GM19240 (cell line): ENCODE data around the gene ZMYND10.

Experiments used
- DNase-seq: peaks from one replicate; pipeline ENCODE4 v3.0.0; 2011; ENCODE audit warnings: low spot score; ENCODE audit not compliant: insufficient read length

Gene ZMYND10

GRCh38 chr3:50371133-50371685 lies 25.7 kb upstream of the ZMYND10 start:
- DNase-seq, result no peak

DNA sequence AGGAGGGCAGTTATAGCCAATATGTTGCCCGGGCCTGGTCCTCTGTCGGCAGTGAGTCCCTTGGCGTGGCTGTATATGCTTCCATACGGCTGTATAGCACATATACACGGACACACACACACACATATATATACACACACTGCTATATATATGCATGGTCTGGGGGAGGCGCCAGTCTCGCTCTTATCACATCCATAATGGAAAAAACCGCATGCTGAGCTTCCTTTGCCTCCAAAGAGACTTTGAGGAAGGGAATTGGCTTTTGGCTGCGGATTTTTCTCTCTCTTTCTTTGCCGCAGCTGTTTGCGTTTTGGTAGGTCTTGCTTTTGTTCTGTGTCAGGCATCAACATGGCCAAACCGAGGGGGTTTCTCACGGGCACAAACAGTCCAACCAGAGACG lies 25.1 kb upstream of the ZMYND10 start:
- DNase-seq, result no peak

GRCh38 chr3:50369012-50369670 lies 23.6 kb upstream of the ZMYND10 start:
- no peak for DNase-seq

DNA sequence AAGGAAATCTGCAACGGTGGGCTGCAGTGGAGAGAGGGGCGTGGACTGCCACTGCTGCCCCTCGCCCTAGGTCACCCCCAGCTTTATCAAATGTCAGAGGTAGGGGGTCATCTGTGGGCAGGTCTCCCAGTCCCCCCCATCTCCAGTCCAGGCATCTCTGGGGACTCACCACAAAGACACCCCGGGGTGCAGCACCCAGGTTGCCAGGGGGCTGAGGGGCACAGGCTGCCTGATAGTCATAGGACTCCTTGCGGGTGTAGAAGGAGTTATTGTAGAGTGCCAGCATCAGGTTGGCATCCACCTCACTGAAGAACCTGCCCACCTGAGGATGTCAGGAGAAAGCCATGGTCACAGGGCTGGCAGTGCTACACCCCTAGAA lies 20.3 kb upstream of the ZMYND10 start:
- no peak for DNase-seq

GRCh38 chr3:50365080-50365841 lies 19.7 kb upstream of the ZMYND10 start:
- DNase-seq, result peak; percentile 95

GRCh38 chr3:50364573-50365079 lies 19.1 kb upstream of the ZMYND10 start:
- no peak for DNase-seq

GRCh38 chr3:50359760-50360110 lies 14.2 kb upstream of the ZMYND10 start:
- DNase-seq, result no peak

DNA sequence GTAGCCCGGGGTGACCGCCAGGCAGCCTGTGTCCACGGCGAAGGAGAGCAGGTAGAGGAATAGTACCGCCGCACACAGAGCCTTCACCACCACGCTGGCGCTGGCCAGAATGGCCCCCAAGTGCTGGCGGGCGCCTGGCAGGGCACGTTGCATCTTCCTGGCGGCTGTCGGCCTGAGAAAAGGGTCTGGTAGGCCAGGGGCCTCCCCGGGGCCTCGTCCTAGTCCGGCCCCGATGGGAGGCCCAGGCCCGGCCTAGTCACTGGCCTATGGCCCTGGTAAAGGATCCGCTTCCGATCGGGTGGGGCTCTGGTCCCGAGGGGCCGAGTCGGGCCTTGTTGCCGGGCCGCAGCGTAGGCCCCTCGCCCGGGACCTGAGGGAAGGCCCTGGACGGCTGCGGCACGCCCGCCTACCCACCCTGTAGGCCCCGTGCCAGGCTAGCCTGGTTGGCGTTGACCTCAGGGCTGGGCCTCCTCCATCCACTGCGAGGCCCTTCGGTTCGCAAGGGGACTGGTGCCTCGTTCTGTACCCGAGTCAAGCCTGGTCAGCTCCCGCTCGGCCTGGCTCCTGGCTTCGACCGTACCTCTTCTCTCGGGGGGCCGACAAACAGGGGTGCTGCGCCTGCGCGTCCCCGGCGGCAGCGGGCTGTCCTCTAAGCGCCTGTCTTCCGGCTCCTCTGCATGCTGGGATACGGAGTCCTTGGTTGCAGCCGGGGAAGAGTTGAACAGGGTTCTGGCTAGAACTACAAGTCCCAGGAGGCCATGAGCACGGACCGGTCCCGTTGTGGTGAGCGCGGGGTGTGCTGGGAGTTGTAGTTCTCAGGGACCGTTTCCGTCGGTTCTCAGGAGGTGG lies 13.6 kb upstream of the ZMYND10 start, which contains the start of gene TMEM115:
TMEM115 (minus strand) TSS at position 611 of the 849 bp plus-strand sequence; CDS start at position 153, 458 bp downstream.
- peak; percentile 96 for DNase-seq

- DNase-seq, result no peak
Measured at GRCh38 chr3:50358355-50358910, 12.9 kb upstream of the ZMYND10 start.

- no peak for DNase-seq
Measured at GRCh38 chr3:50357481-50357880, 11.9 kb upstream of the ZMYND10 start.

GRCh38 chr3:50356553-50356952 lies 11.0 kb upstream of the ZMYND10 start:
- no peak for DNase-seq

DNA sequence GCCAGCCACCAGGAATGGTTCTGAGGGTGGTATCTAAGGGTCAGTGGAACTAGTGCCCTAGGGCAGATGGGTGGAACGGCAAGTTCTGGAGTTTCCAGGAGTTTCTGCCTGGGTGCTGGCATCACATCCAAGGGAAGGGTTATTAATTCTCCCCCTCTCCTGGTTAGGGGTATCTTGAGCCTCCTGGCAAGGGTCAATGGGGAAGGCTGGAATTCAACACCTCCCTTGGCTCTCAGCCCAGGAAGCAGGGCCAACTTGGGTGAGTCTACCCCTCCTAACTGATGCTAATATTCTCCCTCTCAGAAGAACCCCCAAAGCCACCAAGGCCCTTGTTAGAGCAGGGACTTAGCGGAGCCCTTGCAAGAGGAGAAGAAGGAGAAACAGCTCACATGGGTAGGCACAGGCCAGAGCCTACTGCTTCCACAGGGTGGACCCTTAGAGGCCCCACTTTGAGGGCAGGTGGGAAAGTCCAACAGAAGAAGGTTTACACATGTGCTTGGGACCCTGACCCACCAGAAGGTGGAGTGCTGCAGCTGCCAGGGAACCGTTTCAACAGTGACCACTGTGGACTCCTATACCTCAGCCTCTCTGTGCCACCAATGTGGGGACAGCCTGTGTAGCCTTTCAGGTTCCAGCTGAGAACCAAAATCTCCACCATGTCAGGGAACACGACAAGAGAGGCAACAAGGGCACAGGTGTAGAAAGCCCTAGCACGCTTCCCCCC lies 10.5 kb upstream of the ZMYND10 start:
- no peak for DNase-seq

DNA sequence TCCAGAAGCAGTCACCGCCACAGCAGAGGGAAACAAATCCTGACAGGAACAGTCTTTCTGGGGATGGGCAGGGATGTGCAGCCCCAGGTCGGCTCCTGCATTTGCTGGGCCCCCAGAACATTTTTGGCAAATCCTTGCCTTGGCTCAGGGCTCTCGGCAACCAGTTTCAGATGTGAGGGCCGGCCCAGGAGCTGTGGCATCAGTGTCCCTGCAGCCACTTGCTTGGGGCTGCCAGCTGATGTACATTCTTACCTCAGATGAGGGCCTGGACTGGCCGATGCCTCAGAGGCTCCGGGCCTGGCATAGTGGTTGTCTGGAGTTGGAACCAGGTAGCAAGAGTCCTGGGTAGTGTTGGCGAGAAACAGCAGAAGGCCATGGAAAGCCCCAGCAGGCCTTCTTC lies 9.3 kb upstream of the ZMYND10 start:
- no peak for DNase-seq

DNA sequence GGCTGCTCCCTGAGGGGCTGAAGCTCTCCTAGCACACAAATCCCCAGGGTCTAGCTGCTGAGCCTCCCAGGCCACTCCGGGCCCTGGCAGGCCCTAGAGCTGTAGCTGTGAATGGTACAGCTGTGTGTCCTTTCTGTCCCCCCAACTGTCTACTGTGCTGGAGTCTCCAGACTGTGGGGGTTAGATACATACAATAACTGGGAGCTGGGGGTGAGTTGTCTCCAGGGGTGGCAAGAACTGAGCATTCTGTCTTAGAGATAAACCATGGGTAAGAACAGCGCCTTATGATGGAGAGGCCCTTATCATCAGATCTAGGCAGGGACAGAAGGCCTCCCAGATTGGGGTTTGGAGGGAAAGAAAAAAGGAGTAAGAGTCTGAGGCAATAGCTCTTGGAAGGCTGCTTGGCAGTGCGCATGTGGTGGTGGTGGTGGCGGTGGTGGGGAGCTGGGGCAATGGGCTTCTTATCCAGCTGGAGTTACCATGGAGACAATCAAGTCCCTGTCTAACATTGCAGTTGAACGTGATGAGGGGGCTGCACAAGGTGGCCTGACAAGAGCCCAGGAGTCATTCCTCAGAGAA lies 8.7 kb upstream of the ZMYND10 start:
- DNase-seq, result no peak

DNA sequence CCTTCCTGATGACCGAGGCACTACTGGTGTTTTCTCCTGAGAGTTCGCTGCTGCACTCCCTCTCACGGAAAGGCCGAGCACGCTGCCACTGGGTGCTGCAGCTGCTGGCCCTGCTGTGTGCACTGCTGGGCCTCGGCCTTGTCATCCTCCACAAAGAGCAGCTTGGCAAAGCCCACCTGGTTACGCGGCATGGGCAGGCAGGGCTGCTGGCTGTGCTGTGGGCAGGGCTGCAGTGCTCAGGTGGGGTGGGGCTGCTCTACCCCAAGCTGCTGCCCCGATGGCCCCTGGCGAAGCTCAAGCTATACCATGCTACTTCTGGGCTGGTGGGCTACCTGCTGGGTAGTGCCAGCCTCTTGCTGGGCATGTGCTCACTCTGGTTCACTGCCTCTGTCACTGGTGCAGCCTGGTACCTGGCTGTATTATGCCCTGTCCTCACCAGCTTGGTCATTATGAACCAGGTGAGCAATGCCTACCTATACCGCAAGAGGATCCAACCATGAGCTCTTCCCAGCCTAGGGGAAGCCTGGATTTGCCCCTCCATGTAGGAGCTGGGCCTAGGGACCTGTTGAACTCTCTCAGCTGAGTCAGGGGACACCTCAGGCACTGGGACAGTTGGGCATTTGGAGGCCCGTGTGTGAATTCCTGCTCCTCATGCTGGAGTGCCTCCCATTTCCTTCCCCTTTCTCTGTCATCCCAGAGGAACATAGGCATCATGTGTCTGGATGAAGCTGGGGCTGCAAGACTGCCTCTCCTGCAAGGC lies 7.9 kb upstream of the ZMYND10 start:
- DNase-seq, result no peak

GRCh38 chr3:50352781-50353180 lies 7.2 kb upstream of the ZMYND10 start:
- DNase-seq, result no peak

- no peak for DNase-seq
Measured at GRCh38 chr3:50351323-50351697, 5.8 kb upstream of the ZMYND10 start.

DNA sequence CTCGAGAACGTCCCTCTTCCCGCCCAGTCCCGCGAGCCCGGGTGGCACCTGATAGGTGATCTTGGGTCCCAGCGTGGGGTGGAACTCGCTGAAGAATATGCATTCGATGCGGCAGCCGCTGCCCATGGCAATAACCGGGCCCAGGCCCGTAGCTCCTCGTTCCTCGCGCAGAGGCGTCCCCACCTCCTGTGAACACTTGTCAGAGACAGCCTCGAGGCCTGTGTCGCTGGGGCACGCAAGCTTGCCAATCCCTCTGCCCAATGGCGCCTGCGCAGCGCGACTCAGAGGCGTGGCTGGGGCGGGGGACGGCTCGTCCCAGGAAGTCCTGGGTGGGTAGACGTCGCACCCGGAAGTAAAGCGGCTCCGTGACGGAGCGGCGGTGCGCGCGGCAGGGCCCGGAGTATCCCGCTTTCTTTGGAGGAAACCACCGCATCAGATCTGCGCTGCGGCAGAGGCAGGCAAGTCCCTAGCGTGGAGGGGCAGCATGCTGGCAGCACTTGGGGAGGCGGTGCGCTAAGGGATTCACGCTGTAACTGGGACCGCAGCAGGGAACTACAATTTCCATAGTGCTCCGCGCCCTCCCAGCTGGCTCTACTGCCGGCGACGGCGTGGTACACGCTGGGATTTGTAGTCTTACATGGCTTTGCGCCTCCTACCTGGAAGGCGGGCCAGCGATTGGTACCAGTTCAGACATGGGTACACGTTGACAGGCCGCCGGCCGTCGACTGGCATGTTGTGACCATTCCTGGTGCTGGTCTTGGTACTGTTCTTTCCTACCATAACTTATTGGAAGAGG lies 5.2 kb upstream of the ZMYND10 start, which contains the start of the genes CYB561D2 and NPRL2:
CYB561D2 (plus strand) TSS at position 336 of the 796 bp plus-strand sequence. CDS start 572 bp downstream, outside the sequence.
NPRL2 (minus strand) TSS at position 249 of the 796 bp plus-strand sequence; CDS start at position 126, 123 bp downstream.
- DNase-seq, result peak; percentile 97

GRCh38 chr3:50350213-50350526 lies 4.6 kb upstream of the ZMYND10 start:
- DNase-seq, result no peak
